Stimulated activated CD4-positive, alpha-beta T cell treated with anti-CD3 and anti-CD28 coated beads, Interleukin-4, amount 100 ng/mL, for 48 hours (primary cell): Measurements from ENCODE around the gene TEKT5.

Experiments
- DNase-seq, 2 donors: peaks; one replicate each; pipeline ENCODE4 v3.0.0-alpha.2; 2020; ENCODE audit warnings: low read depth in 2 of 2

The TEKT5 gene

DNA sequence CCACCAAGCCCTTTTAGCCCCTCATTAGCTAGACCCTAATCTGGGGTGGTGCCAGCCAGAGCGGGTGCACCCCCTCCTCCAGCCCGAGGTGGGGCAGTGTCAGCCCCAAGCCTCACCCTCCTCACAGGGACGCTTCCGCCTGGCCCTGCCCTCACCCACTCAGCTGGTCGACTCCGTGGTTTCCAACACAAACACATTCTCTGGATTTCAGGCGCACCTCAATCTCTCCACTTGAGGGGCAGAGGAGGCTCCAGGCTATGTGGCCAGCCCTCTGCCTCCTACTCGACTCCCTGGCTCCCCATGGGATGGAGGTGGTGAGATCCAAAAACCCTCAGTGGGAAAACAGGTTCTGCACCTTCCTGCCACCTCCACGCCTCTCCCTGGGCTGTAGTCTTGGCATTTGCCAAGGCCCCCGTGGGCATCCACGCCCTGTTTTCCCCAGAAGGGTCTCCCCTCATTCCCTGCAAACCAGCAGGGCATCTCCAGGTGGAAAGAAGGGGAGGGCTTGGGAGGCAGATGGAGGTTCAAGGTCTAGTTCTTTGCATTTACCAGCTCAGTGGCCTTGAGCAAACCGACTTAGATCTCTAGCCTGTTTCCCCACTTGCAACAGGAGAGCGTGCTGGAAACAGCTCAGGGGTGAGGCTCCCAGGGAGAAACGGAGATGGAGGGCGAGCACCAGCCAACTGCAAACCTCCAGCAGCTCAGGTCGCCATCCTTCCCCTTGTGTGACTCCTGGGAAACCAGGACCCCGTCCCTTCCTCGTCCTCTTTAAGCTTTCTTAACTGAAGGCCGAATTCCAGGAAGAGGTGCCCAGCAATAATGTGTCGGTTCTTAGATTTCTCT, 116.0 kb downstream of the TEKT5 start:
- DNase-seq, result no peak
